GM12878 (cell line): ENCODE measurements around the gene HK3. TPM values are rescaled to one million over a fixed set of nuclear protein-coding genes. Genes with fewer than 3 reads are reported as not detected.

Experiments
- ATAC-seq: fragments of 200-7000 bp; cut with Tn5 transposase; 3 replicates; pipeline ENCODE4 v1.9.1; 2020; ENCODE audit warnings: mild to moderate bottlenecking, moderate library complexity
- BruUV-seq: library from RNA; stranded (reverse); fragments of 400-500 nt; replicated peaks from 2 replicates; lab custom pipeline; 2021; lab: Mats Ljungman, UMichigan
- CTCF ChIA-PET: fragments of 300-600 bp; sonication (Branson Sonifier 250); formaldehyde crosslinking; extraction: SDS; loops from one replicate; lab custom pipeline; 2021; ENCODE audit warnings: inconsistent platforms; lab: Yijun Ruan, JAX
- POLR2A ChIA-PET: fragments of 350-600 bp; formaldehyde crosslinking; extraction: SDS; loops from one replicate; lab custom pipeline; 2021; ENCODE audit warnings: inconsistent platforms; lab: Charles Lee
- RAD21 ChIA-PET: fragments of 300-600 bp; sonication (Branson Sonifier 250); formaldehyde crosslinking; loops from one replicate; lab custom pipeline; 2023; ENCODE audit warnings: antibody characterized with exemption; ENCODE audit not compliant: unreplicated experiment; lab: Charles Lee
- SMC1A ChIA-PET: fragments of 300-600 bp; sonication (Branson Sonifier 250); formaldehyde crosslinking; loops from one replicate; lab custom pipeline; 2023; ENCODE audit not compliant: unreplicated experiment, uncharacterized antibody; lab: Charles Lee
- DNase-seq: peaks from one replicate; pipeline ENCODE4 v3.0.0-alpha.2; 2011; ENCODE audit warnings: low read depth, low spot score
- FAIRE-seq: peaks from 3 replicates; lab custom pipeline; 2011; peaks lifted over from hg19 to GRCh38; lab: Jason Lieb, UNC
- H2AFZ ChIP-seq: 2 replicates; pipeline ENCODE4 v1.6.0; 2011; ENCODE audit warnings: low read depth, low read length, control low read depth; ENCODE audit not compliant: control insufficient read depth
- H3K27ac ChIP-seq: 2 replicates; pipeline ENCODE4 v1.5.1; 2011; ENCODE audit warnings: control low read depth; ENCODE audit not compliant: control insufficient read depth, insufficient read depth
- H3K27me3 ChIP-seq, 2 experiments: replicated peaks in 1 of 2; 2 replicates each; pipeline versions ENCODE4 v1.6.0 to v1.6.1; 2011; ENCODE audit warnings: low read length in 1 of 2; ENCODE audit not compliant: control insufficient read depth in 2 of 2, insufficient read depth in 2 of 2
- H3K36me3 ChIP-seq, 2 experiments: 2 replicates each; pipeline ENCODE4 v1.5.1; 2011; ENCODE audit warnings: low read length in 1 of 2; ENCODE audit not compliant: control insufficient read depth in 2 of 2, insufficient read depth in 2 of 2
- H3K4me1 ChIP-seq: 2 replicates; pipeline ENCODE4 v1.6.1; 2011; ENCODE audit warnings: mild to moderate bottlenecking, low read length, moderate library complexity, mixed read lengths; ENCODE audit not compliant: control insufficient read depth, insufficient read depth
- H3K4me2 ChIP-seq: 2 replicates; pipeline ENCODE4 v1.6.0; 2011; ENCODE audit warnings: control low read depth; ENCODE audit not compliant: control insufficient read depth, insufficient read depth
- H3K4me3 ChIP-seq: fragments of 200-600 bp; sonication (generic); 2 replicates; pipeline ENCODE4 v1.5.1; 2016
- H3K79me2 ChIP-seq: 2 replicates; pipeline ENCODE4 v1.6.0; 2011; ENCODE audit warnings: low read length; ENCODE audit not compliant: control insufficient read depth, insufficient read depth
- H3K9ac ChIP-seq: 2 replicates; pipeline ENCODE4 v1.8.0; 2011; ENCODE audit warnings: low read length, control low read depth, mixed read lengths; ENCODE audit not compliant: control insufficient read depth, insufficient read depth
- H3K9me3 ChIP-seq: replicated peaks from 3 replicates; pipeline ENCODE4 v1.5.1; 2011; ENCODE audit warnings: mild to moderate bottlenecking, low read length; ENCODE audit not compliant: control insufficient read depth, insufficient read depth
- H4K20me1 ChIP-seq: 2 replicates; pipeline ENCODE4 v1.6.0; 2011; ENCODE audit not compliant: control insufficient read depth, insufficient read depth
- ATF2 ChIP-seq: IDR thresholded peaks from 2 replicates; pipeline ENCODE4 v1.6.1; 2012; ENCODE audit warnings: low read length, inconsistent platforms
- BACH1 ChIP-seq: fragments of 450-650 bp; IDR thresholded peaks from 2 replicates; pipeline ENCODE4 v1.6.1; 2017; ENCODE audit warnings: mild to moderate bottlenecking, borderline replicate concordance
- FOXK2 ChIP-seq: fragments of 450-650 bp; IDR thresholded peaks from 2 replicates; pipeline ENCODE4 v1.6.1; 2017; ENCODE audit warnings: mild to moderate bottlenecking, moderate library complexity
- HDAC2 ChIP-seq: fragments of 200-600 bp; sonication (generic); IDR thresholded peaks from 2 replicates; pipeline ENCODE4 v1.6.1; 2017
- HDAC6 ChIP-seq: fragments of 200-600 bp; sonication (generic); IDR thresholded peaks from one replicate; pipeline ENCODE4 v1.8.0; 2017; ENCODE audit warnings: antibody characterized with exemption; ENCODE audit not compliant: unreplicated experiment
- IRF3 ChIP-seq: fragments of 450-650 bp; IDR thresholded peaks from 2 replicates; pipeline ENCODE4 v1.6.1; 2014; ENCODE audit warnings: mild to moderate bottlenecking
- JUND ChIP-seq: IDR thresholded peaks from 2 replicates; pipeline ENCODE4 v1.6.1; 2012; ENCODE audit warnings: low read depth, mild to moderate bottlenecking, low read length, improper control_type of control experiment, moderate library complexity
- MEF2A ChIP-seq: IDR thresholded peaks from 2 replicates; pipeline ENCODE4 v1.6.1; 2011; ENCODE audit warnings: low read depth, mild to moderate bottlenecking, low read length, moderate library complexity; ENCODE audit not compliant: insufficient read depth
- MTA2 ChIP-seq: fragments of 450-650 bp; IDR thresholded peaks from 2 replicates; pipeline ENCODE4 v1.6.1; 2016; ENCODE audit warnings: low read depth, mild to moderate bottlenecking, moderate library complexity
- PAX5 ChIP-seq: IDR thresholded peaks from 2 replicates; pipeline ENCODE4 v1.6.1; 2011; ENCODE audit warnings: low read depth, low read length, borderline replicate concordance
- PAX8 ChIP-seq: fragments of 450-650 bp; IDR thresholded peaks from 2 replicates; pipeline ENCODE4 v1.6.1; 2017; ENCODE audit warnings: mild to moderate bottlenecking, moderate library complexity
- PBX3 ChIP-seq: IDR thresholded peaks from 2 replicates; pipeline ENCODE4 v1.6.1; 2011; ENCODE audit warnings: mild to moderate bottlenecking, low read depth, low read length, moderate library complexity; ENCODE audit not compliant: insufficient replicate concordance
- RB1 ChIP-seq: fragments of 450-650 bp; formaldehyde crosslinking; IDR thresholded peaks from 2 replicates; pipeline ENCODE4 v1.6.1; 2017; ENCODE audit warnings: mild to moderate bottlenecking, borderline replicate concordance
- RCOR1 ChIP-seq: conservative IDR thresholded peaks from 2 replicates; pipeline ENCODE4 v1.6.1; 2012; ENCODE audit warnings: low read depth, low read length, improper control_type of control experiment
- SMARCA5 ChIP-seq: fragments of 450-650 bp; IDR thresholded peaks from 2 replicates; pipeline ENCODE4 v1.6.1; 2017; ENCODE audit warnings: mild to moderate bottlenecking
- SREBF2 ChIP-seq: IDR thresholded peaks from 2 replicates; pipeline ENCODE4 v1.6.1; 2012; ENCODE audit warnings: mild to moderate bottlenecking, low read length
- ZNF622 ChIP-seq: fragments of 450-650 bp; IDR thresholded peaks from 2 replicates; pipeline ENCODE4 v1.6.1; 2017; ENCODE audit warnings: mild to moderate bottlenecking, inconsistent platforms
- WGBS: methylation state at CpG from one replicate; pipeline ENCODE4 v1.1.6; 2016; ENCODE audit warnings: low lambda C conversion rate; ENCODE audit not compliant: insufficient replicate concordance, insufficient coverage; ENCODE audit errors: missing lambda C conversion rate; 5-methylcytosine and 5-hydroxymethylcytosine counted together
- in situ Hi-C: fragments of 300-500 bp; cut with MboI; formaldehyde crosslinking; loops from 9 replicates; pipeline ENCODE4 v1.14.3; 2018; ENCODE audit warnings: mixed read lengths
- intact Hi-C: fragments of 100-400 bp; cut with micrococcal nuclease; formaldehyde crosslinking; loops from one replicate; pipeline ENCODE4 v1.14.2; 2022; ENCODE audit not compliant: unreplicated experiment
- polyA plus RNA-seq, 11 experiments: library from polyadenylated mRNA; depleted of rRNA in 4 of 11; unstranded in 6 of 11; stranded (reverse) in 5 of 11; fragments of >200 nt; fragmentation: Nextera tagmentation in 4 of 11; fragmentation: Illumina TruSeq in 1 of 11; extraction: Ambion mirVana in 4 of 11; extraction: Trizol in 1 of 11; gene quantifications; 1 replicate in 1 of 11; 2 replicates in 10 of 11; pipeline versions ENCODE4 v1.2.1 to v1.2.3, GENCODE V29; 2011 to 2016; ENCODE audit warnings: inconsistent platforms in 2 of 11, missing spikeins in 2 of 11, low read depth in 1 of 11
- total RNA-seq, 4 experiments: library from RNA; depleted of rRNA in 3 of 4; stranded (reverse); fragments of >200 nt in 3 of 4; fragmentation: Illumina TruSeq in 1 of 4; extraction: Trizol in 1 of 4; gene quantifications; 2 replicates each; pipeline versions ENCODE4 v1.2.1 to v1.2.3, GENCODE V29; 2013 to 2021

The HK3 gene
- total and polyA plus RNA-seq, 10 of the 15 experiments (the other 5 are each of a cell fraction or from before 2014, with no cell fraction given), result 0.13 to 1.3 (median 0.26) TPM; not detected in 4

- Histone ChIP-seq H3K4me3 (no peak overlapping the region), H3K36me3 (no peaks in the 10 kb centered on the region), H3K79me2 (no peaks in the 10 kb centered on the region), H3K9ac (no peak overlapping the region), H2AFZ (no peak overlapping the region), H3K9me3 (no peaks in the 10 kb centered on the region), H3K4me2 (no peak overlapping the region), H4K20me1 (no peaks in the 10 kb centered on the region), H3K4me1 (no peaks in the 10 kb centered on the region), H3K27ac (no peak overlapping the region), H3K27me3 (peaks cover 0 to 2% of the 10 kb centered on the region in 2 experiments; a peak in 1 of 4 replicates)
- intact Hi-C loops (no loop called here), in situ Hi-C loops (no loop called here)
- TF ChIP-seq JUND (no peak), PAX5 (no peak), ATF2 (no peak), FOXK2 (no peak)
- no peak for ATAC-seq
- no peak for DNase-seq
- POLR2A ChIA-PET, result no interaction called here
- SMC1A ChIA-PET, result no interaction called here
- no peak for FAIRE-seq
- no TSS peak for BruUV-seq
- RAD21 ChIA-PET, result no interaction called here
- 49% methylated on average over 13 of the region's 13 CpGs for whole genome bisulfite sequencing
- CTCF ChIA-PET, result no interaction called here
These were observed 50.5 kb downstream of the HK3 start for GRCh38 chr5:176848651-176849050.

GRCh38 chr5:176847726-176848290, 51.3 kb downstream of the HK3 start:
- in situ Hi-C loops, result no loop called here
- no peaks in the 10 kb centered on the region for H3K4me1 ChIP-seq
- no TSS peak for BruUV-seq
- H3K36me3 ChIP-seq, result no peaks in the 10 kb centered on the region
- intact Hi-C loops, result no loop called here
- H4K20me1 ChIP-seq, result no peaks in the 10 kb centered on the region
- CTCF ChIA-PET, result no interaction called here
- no peak for ATAC-seq
- no peak overlapping the region for H3K27ac ChIP-seq
- H3K4me2 ChIP-seq, result no peak overlapping the region
- 63% methylated on average over 5 of the region's 13 CpGs for whole genome bisulfite sequencing
- H3K4me3 ChIP-seq, result no peak overlapping the region
- no peak overlapping the region for H3K9ac ChIP-seq
- POLR2A ChIA-PET, result no interaction called here
- no peaks in the 10 kb centered on the region for H3K9me3 ChIP-seq
- no peak overlapping the region for H2AFZ ChIP-seq
- RAD21 ChIA-PET, result no interaction called here
- SMC1A ChIA-PET, result no interaction called here
- TF ChIP-seq HDAC2 (no peak), PAX8 (no peak), SMARCA5 (no peak), HDAC6 (no peak), MTA2 (no peak), SREBF2 (no peak), MEF2A (no peak), BACH1 (no peak), ZNF622 (no peak), RCOR1 (no peak), PBX3 (no peak), IRF3 (no peak), RB1 (no peak)
- no peak for FAIRE-seq
- H3K79me2 ChIP-seq, result no peaks in the 10 kb centered on the region
- DNase-seq, result no peak
- H3K27me3 ChIP-seq, result peaks cover 0 to 2% of the 10 kb centered on the region in 2 experiments; a peak in 1 of 4 replicates
